Measurements from ENCODE around the gene RPS27L.
"Not testable (repeated sequence)": the region's sequence is repeated elsewhere in the genome, so short reads cannot be mapped to it uniquely, and the experiment has no call there.

RPS27L gene

DNA sequence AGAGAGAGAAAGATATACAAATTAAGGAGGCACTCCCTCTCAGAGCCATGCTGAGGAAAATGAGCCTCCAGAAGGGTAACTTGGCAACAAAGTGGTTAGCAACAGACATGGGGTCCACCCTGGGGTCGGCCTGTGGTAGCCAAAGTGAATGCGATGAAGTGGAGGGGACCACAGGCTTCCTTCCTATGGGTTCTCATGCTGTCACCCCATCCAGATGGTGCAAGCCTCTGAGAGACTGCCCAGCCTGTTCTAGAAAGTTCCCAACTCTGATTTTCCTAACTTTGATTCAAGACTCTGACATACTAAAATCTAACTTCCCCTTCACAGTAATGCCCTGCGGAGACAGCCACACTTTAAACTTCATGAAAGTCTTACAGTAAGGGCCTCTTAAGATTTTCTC lies 53.9 kb downstream of the RPS27L start:
- Histone ChIP-seq H3K9me2 (ENCODE audit: low read depth, low read length) (no peaks in the 10 kb centered on the region), H4K20me1 (ENCODE audit: insufficient read depth, low read length) (no peaks in the 10 kb centered on the region), H3K79me2 (ENCODE audit: insufficient read depth, low read length) (no peaks in the 10 kb centered on the region), H3K27me3 (ENCODE audit: insufficient read depth, low read length) (no peaks in the 10 kb centered on the region), H3K4me3 (ENCODE audit: low read depth, low read length, poor library complexity, severe bottlenecking) (no peak overlapping the region), H3F3A (ENCODE audit: insufficient read depth, low read length) (no peaks in the 10 kb centered on the region), H2AFZ (ENCODE audit: low read length) (no peak overlapping the region), H3K4me2 (ENCODE audit: low read length) (no peak overlapping the region), H3K36me3 (ENCODE audit: insufficient read depth, low read length) (no peaks in the 10 kb centered on the region), H3K4me1 (ENCODE audit: insufficient read depth, low read length, severe bottlenecking) (no peaks in the 10 kb centered on the region), H3K27ac (ENCODE audit: low read depth, low read length, poor library complexity, severe bottlenecking) (no peak overlapping the region), H3K9me3 (ENCODE audit: low read length) (0 out of 2 replicates have a peak, but pooled peaks cover 4% of the 10 kb centered on the region), H3K9ac (ENCODE audit: low read length) (no peak overlapping the region)
- TF ChIP-seq, protein P1, sequence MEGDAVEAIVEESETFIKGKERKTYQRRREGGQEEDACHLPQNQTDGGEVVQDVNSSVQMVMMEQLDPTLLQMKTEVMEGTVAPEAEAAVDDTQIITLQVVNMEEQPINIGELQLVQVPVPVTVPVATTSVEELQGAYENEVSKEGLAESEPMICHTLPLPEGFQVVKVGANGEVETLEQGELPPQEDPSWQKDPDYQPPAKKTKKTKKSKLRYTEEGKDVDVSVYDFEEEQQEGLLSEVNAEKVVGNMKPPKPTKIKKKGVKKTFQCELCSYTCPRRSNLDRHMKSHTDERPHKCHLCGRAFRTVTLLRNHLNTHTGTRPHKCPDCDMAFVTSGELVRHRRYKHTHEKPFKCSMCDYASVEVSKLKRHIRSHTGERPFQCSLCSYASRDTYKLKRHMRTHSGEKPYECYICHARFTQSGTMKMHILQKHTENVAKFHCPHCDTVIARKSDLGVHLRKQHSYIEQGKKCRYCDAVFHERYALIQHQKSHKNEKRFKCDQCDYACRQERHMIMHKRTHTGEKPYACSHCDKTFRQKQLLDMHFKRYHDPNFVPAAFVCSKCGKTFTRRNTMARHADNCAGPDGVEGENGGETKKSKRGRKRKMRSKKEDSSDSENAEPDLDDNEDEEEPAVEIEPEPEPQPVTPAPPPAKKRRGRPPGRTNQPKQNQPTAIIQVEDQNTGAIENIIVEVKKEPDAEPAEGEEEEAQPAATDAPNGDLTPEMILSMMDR (IDR thresholded peaks at IDR 0.05; ENCODE audit: low read length) = no peak
- no peak for TF ChIP-seq EZH2 (IDR thresholded peaks at IDR 0.05; ENCODE audit: borderline replicate concordance, low read length)

DNA sequence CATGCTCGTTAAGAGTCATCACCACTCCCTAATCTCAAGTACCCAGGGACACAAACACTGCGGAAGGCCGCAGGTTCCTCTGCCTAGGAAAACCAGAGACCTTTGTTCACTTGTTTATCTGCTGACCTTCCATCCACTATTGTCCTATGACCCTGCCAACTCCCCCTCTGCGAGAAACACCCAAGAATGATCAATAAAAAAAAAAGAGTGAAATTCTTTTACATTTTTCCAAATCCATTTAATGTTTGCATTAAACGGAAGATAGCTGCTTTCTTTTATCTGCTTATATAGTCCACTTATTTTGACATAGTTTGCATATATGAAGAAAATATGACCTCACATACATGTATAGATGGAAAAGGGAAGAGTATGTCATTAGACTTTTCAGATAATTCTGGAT lies 57.7 kb downstream of the RPS27L start:
- H4K20me1 ChIP-seq (ENCODE audit: insufficient read depth, low read length); H3F3A ChIP-seq (ENCODE audit: insufficient read depth, low read length); H3K9ac ChIP-seq (ENCODE audit: low read length); H3K4me3 ChIP-seq (ENCODE audit: low read depth, low read length, poor library complexity, severe bottlenecking); H3K9me2 ChIP-seq (ENCODE audit: low read depth, low read length); H3K27me3 ChIP-seq (ENCODE audit: insufficient read depth, low read length); H2AFZ ChIP-seq (ENCODE audit: low read length); H3K9me3 ChIP-seq (ENCODE audit: low read length); H3K4me2 ChIP-seq (ENCODE audit: low read length); H3K27ac ChIP-seq (ENCODE audit: low read depth, low read length, poor library complexity, severe bottlenecking); H3K36me3 ChIP-seq (ENCODE audit: insufficient read depth, low read length); H3K79me2 ChIP-seq (ENCODE audit: insufficient read depth, low read length); H3K4me1 ChIP-seq (ENCODE audit: insufficient read depth, low read length, severe bottlenecking): not testable (repeated sequence)

DNA sequence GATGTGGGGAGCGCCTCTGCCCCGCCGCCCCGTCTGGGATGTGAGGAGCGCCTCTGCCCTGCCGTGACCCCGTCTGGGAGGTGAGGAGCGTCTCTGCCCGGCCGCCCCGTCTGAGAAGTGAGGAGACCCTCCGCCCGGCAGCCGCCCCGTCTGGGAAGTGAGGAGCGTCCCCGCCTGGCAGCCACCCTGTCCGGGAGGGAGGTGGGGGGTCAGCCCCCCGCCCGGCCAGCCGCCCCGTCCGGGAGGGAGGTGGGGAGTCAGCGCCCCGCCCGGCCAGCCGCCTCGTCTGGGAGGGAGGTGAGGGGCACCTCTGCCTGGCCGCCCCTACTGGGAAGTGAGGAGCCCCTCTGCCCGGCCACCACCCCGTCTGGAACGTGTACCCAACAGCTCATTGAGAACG lies 58.4 kb downstream of the RPS27L start:
- H4K20me1 ChIP-seq (ENCODE audit: insufficient read depth, low read length); H3K27ac ChIP-seq (ENCODE audit: low read depth, low read length, poor library complexity, severe bottlenecking); H3K4me2 ChIP-seq (ENCODE audit: low read length); H3F3A ChIP-seq (ENCODE audit: insufficient read depth, low read length); H3K9ac ChIP-seq (ENCODE audit: low read length); H3K4me1 ChIP-seq (ENCODE audit: insufficient read depth, low read length, severe bottlenecking); H3K27me3 ChIP-seq (ENCODE audit: insufficient read depth, low read length); H3K36me3 ChIP-seq (ENCODE audit: insufficient read depth, low read length); H3K79me2 ChIP-seq (ENCODE audit: insufficient read depth, low read length); H2AFZ ChIP-seq (ENCODE audit: low read length); H3K9me3 ChIP-seq (ENCODE audit: low read length); H3K4me3 ChIP-seq (ENCODE audit: low read depth, low read length, poor library complexity, severe bottlenecking); H3K9me2 ChIP-seq (ENCODE audit: low read depth, low read length): not testable (repeated sequence)
